GM19463 (cell line): ENCODE results near the gene DIPK1A.

Experiments
- ATAC-seq: cut with Tn5 transposase; IDR thresholded peaks from one replicate; pipeline ENCODE4 v1.9.1; 2021; ENCODE audit warnings: mild to moderate bottlenecking, moderate library complexity; ENCODE audit not compliant: unreplicated experiment

DIPK1A gene

DNA sequence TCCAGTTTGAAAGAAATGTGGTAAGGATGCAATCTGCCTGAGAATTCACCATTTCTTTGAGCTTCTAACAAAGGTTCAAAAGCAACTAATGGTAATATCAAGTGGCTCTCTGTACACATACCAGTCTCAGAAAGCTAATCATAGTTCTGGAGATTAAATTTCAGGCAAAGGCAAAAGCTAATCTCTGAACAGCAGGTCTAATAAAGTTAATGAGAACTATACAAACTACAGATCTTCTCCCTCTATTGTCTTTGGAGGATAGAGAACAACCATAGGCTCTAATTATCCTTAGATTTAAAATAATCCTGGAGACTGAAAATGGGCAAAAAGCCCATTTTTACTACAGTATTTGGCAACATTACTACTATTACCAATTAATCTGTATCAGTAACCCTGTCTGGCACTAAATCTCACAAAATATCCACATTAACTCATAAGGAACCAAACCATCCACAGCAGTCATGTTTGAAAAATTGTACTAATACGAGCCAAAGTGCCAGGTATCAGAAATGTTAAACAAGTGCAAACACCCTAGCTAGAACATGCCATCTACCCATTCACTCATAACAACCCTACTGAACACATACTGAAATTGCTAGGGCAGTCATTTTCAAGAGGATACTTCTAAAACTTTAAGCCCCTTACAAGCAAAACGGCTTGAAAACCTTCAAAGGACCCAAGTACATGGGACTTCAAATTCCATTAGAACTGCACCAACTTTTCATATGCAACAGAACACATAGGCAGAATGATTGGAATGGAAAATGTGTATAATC lies 4.8 kb downstream of the DIPK1A start:
- no peak for ATAC-seq

DNA sequence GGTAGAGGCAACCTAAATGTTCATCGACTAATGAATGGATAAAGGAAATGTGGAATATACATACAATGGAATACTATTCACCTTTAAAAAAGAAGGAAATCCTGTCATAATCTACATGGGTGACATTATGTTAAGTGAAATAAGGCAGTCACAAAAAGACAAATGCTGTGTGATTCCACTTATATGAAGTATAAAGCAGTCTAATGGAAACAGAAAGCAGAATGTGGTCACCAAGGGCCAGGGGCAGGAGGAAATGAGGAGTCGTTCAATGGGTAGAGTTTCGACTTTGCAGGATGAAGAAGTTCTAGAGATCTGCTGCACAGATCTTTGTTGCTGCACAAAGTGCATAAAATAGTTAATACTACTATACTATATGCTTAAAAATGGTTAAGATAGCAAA lies 7.8 kb downstream of the DIPK1A start:
- peak; percentile 61 for ATAC-seq

DNA sequence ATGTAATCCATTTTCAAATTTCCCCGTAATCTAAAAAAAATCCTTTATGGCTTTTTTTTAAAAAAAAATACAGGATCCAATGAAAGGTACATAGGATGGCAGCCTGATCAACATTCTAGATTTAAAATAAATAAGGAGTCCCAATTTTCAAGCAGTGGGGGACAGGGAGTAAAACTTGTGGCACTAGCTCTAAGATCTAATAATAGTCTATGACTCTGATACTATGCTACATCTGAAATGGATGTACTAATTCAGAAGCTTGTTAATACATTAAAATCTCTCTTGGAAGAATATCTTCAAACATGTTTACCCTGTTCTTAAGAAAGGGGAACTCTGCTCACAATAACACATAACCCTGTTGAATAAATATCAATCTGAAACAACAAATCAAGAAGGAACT lies 8.5 kb downstream of the DIPK1A start:
- ATAC-seq, result no peak

DNA sequence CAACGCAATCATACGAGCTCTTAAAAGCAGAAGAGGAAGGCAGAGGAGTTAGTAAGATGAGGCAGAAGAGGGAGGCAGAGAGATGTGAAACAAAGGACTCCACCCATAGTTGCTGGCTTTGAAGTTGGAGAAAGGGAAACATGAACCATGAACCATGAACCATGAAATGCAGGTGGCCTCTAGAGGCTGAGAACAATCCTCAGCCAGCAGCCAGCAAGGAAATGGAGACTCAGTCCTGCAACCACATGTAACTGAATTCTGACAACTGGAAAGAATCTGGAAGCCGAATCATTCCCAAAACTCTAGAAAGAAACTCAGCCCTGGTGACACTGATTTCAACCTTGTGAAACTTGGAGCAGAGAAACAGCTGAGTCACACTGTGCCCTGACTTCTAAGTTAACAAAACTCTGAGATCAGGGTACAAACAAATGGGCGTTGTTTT lies 10.1 kb downstream of the DIPK1A start:
- ATAC-seq, result peak; percentile 60

DNA sequence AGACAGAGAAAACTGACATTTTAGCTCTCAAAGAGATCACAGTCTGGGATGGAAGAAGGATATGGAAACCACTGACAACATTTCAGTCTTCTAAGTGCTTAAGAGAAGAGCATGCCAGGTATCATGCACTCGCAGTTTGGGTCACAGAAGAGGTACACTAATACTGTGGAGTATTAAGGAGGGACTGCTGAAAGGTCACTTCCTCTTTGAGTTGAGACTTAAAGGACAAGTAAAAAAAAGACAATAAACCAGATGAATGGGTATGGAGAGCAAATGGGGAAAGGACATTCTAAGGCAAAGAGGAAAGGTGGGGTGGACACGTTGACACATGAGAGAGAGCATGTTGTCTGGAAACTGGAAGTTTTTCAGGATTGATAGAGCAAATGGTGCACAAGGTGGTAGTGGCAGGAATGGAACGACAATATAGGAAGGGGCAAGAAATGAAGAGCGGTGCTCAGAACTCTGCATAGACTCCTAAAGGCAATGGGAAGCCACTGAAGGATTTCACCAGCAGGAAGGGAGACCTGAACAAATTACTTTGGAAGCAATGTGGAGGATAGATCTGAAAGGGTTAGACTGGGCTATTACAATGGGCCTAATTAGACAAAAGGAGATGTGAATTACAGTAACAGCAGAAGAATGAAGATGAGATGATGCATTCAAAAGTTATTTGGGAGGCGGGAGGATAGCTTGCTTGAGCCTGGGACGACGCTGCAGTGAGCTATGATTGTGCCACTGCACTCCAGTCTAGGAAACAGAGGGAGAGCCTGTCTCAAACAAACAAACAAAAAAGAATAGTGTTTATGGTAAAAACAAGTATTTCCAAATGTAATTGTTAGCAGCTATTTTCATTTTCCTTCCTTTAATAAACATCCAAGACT lies 11.1 kb downstream of the DIPK1A start:
- ATAC-seq, result peak; percentile 37

DNA sequence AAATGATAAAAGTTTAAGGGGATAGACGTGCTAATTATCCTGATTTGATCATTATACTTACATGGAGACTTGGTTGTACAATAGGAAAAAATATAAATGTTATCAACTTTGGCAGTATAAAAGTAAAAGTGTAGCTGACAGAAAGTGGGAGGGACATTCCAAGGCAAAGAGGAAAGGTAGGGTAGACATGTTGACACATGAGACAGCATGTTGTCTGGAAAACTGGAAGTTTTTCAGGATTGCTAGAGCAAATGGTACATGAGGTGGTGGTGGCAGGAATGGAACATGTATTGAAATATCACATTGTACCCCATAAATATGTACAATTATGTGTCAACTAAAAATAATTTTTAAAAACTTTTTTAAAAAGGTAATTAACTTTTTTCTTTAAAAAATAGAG lies 13.2 kb downstream of the DIPK1A start:
- no peak for ATAC-seq

DNA sequence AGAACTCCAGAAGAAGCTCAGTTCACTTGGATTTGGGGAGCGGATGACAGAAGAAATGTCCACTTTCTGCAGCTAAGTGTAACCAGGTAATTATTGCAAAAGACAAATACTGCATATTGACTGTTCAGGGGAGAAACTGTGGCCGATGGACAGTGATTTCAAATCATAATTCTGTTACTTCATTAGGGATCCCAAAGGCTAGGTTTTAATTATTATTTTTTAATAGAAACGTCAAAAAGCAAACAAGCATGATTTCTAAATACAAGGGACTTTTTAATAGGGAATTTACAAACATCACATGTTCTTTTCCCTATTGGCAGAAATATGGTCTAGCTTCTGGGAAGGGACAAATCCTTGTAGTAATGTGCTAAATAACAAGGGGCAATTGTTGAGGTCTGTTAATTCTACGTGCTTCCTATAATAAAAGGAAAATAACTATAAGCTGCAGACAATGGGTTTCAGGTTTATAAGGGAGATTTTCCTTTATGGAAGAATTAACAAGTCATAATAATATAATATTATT lies 15.5 kb downstream of the DIPK1A start:
- no peak for ATAC-seq

DNA sequence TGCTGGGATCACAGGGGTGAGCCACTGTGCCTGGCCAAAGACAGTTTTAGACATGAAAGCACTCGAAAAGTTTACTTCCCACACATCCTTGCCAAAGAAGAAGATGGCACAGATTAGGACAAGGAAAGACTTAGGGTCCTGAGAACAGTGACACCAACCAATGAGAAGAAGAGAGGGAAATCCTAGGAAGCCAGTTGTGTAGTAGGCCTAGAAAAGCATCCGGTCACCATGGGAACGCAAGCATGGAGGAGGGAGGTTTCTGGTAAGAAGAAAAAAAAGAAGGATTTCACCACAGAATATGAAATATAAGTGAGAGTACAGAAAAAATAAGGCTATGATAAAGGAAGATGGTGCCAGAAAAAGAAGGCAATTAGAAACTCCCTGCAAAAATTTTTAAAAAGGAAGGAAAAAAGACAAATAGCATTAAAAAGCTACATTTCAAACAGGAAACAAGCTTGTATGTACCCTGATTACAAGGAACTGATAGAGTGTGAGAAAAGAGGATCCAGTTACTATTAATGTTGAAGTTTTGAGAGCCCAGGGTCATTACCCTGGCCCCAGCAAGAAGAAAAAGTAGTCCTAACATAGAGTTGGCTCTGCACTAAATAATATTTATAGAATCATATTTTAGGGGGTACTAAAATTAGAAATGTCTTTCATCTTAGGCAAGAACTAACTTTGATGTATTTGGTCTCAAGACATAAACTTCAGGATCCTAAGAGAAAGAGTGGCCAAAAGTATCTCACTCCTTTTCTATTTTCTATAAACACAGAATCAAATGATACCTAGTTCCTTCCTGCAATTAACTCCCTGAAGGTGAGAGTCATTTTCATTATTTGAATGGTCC lies 16.1 kb downstream of the DIPK1A start:
- no peak for ATAC-seq

DNA sequence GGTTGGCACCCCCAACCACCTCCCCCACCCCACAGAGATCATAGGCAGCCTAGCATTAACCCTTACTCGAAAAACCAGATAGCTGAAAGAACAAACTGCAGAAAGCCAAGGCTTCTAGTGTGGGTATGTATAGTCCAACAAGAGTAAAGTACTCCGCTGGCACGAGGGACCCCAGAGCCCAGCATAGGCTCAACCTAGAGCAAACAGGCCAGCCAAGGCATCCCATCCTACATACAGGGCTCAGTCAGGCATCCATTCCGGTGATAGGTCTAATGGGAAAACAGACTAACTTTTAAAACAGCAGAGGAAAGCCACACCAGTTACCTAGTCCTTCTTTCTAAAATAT lies 17.8 kb downstream of the DIPK1A start:
- no peak for ATAC-seq

DNA sequence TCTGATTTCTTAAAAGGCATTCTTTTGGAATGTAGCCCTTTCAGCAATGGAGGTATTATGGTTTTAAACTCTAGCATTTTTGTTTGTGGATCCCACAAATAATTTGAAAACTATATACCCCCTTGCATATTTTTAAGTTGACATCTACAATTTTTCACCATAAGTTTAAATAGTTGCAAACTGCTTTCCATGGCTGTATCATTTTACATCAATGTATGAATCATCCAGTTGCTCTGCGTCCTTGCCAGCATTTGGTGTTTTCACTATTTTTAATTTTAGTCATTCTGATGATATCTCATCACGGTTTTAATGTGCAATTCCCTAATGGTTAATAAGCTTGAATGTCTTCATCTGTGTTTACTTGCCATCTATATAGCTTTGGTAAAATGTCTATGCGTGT lies 20.7 kb downstream of the DIPK1A start:
- no peak for ATAC-seq

DNA sequence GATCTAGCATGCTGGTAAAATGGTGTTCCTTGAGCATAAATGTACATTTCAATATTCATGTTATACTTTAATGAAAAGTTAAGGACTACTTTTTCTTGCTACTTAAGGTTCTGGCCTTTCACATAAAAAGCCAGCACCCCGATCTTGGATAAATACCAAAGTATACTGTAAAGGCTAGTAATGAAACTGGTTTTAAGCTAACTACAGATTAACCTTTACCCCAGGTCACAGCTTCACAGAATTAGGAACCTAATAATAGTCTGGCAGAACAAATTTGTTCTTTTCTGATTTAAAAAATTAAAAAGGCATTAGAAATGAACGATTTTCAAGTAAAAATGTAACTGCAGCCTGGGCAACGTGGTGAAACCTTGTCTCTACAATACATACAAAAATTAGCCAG lies 23.5 kb downstream of the DIPK1A start:
- ATAC-seq, result no peak

DNA sequence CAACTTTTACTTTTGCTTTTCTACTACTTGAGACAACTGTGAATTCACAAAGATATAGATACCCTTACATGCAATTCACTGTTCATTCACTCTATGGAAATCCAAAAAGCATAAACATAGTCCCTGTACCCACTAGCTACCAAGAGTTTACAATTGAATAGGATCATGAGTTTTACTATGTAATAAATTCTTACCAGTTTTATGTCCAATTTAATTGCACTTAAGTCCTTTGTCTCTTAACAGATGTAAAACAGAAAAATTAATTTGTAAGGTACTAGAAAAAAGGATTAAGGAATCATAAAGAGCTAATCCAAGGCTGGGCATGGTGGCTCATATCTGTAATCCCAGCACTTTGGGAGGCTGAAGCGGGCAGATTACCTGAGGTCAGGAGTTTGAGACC lies 24.4 kb downstream of the DIPK1A start:
- ATAC-seq, result no peak

DNA sequence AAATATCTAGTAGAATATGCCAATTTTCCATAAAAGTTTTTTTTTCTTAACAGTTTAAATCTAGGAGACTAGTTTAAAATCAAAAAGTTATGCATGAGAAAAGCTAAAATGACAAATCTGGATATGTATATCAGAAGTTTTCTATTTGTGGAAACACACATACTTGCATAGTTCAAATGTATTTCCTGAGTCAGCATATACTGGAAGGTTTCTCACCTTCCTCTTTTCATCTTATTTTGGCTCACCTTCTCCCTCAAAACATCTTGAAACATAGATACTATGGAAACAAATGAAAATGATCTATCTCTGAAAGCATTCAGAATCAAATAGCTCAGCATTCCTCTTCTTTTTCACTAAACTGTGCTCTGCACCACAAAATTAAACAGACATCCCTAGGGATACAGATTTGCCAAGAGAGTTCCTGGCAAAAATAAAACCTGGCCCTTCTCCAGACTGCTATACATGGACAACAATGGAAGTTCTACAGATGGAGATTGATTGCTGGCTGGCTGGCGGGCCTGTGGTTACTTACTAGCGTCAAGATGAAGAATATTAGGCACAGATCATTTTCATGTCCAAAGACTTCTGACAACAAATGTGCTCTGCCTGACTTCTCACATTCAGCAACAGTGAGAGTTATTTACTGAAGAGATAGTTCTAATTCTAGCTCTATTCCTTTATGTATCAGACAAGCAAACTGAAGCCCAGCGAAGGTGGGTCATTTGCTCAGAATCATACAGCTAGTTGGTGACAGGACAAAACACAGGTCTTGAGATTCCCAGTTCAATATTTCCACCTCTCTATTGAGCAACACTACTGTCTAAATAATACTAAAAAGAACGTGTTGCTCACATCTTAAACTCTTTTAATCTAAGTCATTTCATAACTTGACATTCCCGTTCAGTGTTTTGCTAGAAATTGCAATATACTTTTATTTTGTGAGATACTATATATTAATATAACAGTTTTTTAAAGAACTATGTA lies 26.6 kb downstream of the DIPK1A start:
- no peak for ATAC-seq

DNA sequence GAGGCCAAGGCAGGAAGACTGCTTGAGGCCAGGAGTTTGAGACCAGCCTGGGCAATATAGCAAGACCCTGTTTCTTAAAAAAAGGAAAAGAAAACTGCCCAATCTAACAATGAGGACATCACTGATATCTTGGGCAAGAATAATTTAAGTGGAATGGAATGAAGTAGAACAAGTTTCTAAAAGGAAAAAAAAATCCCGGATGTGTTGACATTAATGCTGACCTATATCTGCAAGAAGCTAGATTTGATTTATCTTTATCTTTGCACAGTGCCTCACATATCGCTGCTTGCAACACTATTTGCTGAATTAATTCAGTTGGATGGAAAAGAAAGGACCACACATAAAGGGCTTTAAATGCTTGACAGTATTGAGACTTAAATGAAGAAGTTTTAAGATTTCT lies 27.8 kb downstream of the DIPK1A start:
- ATAC-seq, result no peak

DNA sequence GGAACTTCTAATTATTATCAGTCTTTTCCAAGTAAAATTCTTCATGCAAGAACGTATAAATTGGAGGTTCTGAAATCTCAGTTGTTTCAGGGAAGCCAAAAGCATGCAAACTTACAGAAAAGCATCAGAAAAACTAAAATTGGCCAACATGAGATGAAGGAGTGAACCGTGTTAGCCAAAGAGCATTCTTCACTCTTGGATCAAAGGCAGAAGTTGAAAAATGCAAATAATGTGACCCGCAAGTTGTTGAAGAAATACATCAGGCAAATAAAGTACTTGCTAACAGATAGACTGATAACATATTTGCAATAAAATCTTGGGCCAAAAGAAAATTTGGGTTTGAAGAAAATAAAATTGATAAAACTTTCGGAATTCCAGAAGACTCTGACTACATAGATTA lies 29.6 kb downstream of the DIPK1A start:
- no peak for ATAC-seq

DNA sequence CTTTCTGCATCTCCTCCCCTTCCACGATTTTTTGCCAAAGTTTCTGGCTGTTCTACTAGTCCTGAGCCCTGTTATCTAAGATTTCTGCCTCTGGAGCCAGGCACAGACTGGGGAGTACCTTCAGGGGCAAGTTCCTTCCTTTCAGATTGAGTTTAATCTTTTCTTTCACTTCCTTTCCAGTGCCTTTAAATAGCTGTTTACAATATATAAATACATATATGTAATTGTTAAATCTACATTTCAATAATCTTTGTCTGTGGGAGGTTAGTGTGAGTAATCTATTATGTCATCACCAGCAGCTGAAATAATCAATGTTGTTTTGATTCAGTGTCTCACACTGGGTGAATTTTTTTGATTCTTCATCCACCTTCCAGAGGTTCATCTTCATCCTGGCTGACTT lies 31.8 kb downstream of the DIPK1A start:
- peak; percentile 77 for ATAC-seq

DNA sequence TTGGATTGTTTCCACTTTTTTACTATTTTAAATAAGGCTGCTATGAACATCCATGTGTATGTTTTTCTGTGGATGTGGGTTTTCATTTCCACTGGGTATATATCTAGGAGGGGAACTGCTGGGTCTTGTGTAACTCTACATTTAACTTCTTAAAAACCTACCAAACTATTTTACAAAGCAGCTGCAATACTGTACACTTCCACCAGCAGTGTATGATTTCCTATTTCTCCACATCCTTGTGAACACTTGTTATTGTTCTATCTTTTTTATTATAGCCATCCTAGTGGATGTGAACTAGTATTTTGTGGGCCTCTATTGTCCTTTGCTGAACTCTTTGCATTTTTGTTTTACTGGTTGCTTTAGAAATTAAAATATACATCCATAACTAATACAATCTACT lies 33.4 kb downstream of the DIPK1A start:
- no peak for ATAC-seq

DNA sequence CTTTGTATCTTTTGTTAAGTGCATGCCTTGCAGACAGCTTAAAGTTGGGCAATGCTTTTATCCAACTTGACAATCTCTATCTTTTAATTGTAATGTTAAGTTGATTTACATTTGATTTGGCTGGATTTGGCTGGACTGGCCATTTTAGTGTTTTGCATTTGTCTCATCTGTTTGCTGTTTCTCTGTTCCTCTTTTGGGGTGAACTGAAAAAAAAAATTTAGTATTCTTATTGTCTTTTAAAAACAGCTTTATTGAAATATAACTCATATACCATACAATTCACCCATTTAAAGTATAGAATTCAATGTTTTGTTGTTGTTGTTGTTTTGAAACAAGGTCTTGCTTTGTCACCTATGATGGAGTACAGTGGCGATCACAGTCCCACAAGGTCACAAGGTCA lies 34.4 kb downstream of the DIPK1A start:
- ATAC-seq, result no peak

DNA sequence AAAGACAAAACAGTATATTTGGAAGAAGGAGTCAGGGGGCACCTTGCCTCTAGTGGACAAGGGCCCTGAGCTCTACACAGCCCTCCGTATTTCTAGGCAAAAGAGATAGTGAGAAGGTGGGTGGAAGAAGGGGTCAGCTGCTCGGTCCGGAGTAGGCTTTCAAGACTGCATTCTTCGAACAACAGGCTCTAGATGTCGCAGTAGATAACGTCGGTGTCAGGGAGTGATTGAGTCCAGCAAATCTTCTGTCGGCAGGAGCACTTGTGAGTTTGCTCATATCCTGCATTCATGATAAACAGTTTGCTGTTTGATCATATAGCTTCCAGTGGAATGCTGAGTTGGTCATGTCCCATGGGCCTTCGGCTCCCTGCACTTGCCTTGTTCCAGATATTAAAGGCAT lies 36.8 kb downstream of the DIPK1A start:
- no peak for ATAC-seq

DNA sequence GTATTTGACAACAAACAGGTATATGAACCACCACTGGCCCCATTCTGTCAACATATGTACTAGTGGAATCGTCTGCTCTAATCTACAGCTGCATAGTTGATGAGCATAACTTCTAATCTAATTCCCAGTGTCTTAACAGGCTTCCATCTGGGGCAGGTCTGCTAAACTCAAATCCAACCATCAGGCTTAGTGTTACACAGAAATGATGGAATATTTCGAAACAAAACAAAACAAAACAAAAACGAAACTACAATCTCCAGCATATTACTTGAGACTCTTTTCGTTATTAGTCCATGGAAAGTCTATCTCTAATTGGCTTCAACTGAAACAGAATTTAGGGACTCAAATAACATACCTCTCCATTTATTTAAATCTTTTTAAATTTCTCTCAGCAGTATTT lies 37.6 kb downstream of the DIPK1A start:
- no peak for ATAC-seq
